ENCODE results near the gene ACOT8.

Gene ACOT8

GRCh38 chr20:45851501-45851900 is 5.7 kb downstream of the ACOT8 start:
- no peak overlapping the region for H3K27ac ChIP-seq
- H3K9ac ChIP-seq = no peak overlapping the region
- TF ChIP-seq, protein P1, sequence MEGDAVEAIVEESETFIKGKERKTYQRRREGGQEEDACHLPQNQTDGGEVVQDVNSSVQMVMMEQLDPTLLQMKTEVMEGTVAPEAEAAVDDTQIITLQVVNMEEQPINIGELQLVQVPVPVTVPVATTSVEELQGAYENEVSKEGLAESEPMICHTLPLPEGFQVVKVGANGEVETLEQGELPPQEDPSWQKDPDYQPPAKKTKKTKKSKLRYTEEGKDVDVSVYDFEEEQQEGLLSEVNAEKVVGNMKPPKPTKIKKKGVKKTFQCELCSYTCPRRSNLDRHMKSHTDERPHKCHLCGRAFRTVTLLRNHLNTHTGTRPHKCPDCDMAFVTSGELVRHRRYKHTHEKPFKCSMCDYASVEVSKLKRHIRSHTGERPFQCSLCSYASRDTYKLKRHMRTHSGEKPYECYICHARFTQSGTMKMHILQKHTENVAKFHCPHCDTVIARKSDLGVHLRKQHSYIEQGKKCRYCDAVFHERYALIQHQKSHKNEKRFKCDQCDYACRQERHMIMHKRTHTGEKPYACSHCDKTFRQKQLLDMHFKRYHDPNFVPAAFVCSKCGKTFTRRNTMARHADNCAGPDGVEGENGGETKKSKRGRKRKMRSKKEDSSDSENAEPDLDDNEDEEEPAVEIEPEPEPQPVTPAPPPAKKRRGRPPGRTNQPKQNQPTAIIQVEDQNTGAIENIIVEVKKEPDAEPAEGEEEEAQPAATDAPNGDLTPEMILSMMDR (conservative IDR thresholded peaks at IDR 0.05; ENCODE audit: low read depth, low read length) = no peak
- no peak overlapping the region for H2AFZ ChIP-seq (ENCODE audit: low read depth)
- H3K27me3 ChIP-seq (ENCODE audit: insufficient read depth, low read depth) = no peaks in the 10 kb centered on the region
- no peaks in the 10 kb centered on the region for H4K20me1 ChIP-seq (ENCODE audit: insufficient read depth)
- H3K79me2 ChIP-seq (ENCODE audit: insufficient read depth, low read depth) = peaks cover 18% of the 10 kb centered on the region
- no peak overlapping the region for H3K4me2 ChIP-seq
- H3K4me3 ChIP-seq (IDR thresholded peaks at IDR 0.05; ENCODE audit: insufficient read depth, low read depth, low read length) = no peak overlapping the region
- H3K36me3 ChIP-seq (ENCODE audit: insufficient read depth) = no peaks in the 10 kb centered on the region
- peaks cover 12% of the 10 kb centered on the region for H3K4me1 ChIP-seq (ENCODE audit: low read depth, poor library complexity, severe bottlenecking)

DNA sequence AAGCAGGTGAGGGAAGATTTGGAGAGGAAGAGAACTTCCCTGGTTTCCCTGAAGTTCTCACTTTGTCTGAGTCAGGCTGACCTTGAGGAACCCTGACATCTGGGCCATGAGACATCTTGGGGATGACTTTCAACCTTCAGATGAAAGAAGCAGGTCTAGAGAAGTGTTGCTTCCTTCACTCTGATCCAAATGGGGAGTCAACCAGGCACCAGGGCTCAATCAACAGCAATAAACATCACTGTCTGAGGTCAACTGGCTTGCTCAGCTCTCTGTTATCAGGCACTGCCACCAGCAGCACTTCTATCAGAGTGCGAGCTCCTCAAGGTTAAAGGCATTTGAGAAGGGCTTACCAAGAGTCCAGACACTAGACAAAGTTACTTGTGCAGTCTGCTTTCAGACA is 6.3 kb downstream of the ACOT8 start:
- Histone ChIP-seq H3K4me2 (no peak overlapping the region), H4K20me1 (ENCODE audit: insufficient read depth) (no peaks in the 10 kb centered on the region), H3K9ac (no peak overlapping the region), H3K27me3 (ENCODE audit: insufficient read depth, low read depth) (no peaks in the 10 kb centered on the region), H2AFZ (ENCODE audit: low read depth) (no peak overlapping the region), H3K79me2 (ENCODE audit: insufficient read depth, low read depth) (peaks cover 12% of the 10 kb centered on the region), H3K27ac (no peak overlapping the region), H3K36me3 (ENCODE audit: insufficient read depth) (no peaks in the 10 kb centered on the region), H3K4me3 (IDR thresholded peaks at IDR 0.05; ENCODE audit: insufficient read depth, low read depth, low read length) (no peak overlapping the region), H3K4me1 (ENCODE audit: low read depth, poor library complexity, severe bottlenecking) (peaks cover 6% of the 10 kb centered on the region)
- TF ChIP-seq, protein P1 (conservative IDR thresholded peaks at IDR 0.05; ENCODE audit: low read depth, low read length) = no peak

DNA sequence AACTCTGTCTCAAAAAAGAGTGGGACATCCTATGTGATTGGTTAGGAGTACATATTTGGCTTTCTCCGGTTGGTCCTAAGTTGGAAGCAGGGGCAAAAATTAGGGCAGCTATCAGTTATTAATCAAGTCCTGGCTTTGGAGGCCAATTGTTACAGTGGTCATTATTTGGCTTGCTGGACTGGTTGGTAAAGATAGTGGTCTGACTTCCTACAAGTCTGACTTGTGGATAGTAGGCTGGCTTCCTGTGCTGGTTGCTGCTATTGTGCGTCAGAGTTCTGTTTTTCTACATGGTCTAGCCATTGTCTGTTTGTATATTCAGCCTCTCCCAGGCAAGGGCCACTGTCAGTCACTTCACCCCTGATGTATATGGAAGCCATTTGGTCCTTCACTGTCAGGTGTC is 7.0 kb downstream of the ACOT8 start:
- no peak overlapping the region for H3K4me3 ChIP-seq (IDR thresholded peaks at IDR 0.05; ENCODE audit: insufficient read depth, low read depth, low read length)
- H3K79me2 ChIP-seq (ENCODE audit: insufficient read depth, low read depth) = peaks cover 8% of the 10 kb centered on the region; the same call in 1 of the 2 replicates
- TF ChIP-seq, protein P1 (conservative IDR thresholded peaks at IDR 0.05; ENCODE audit: low read depth, low read length) = no peak
- no peak overlapping the region for H3K9ac ChIP-seq
- no peaks in the 10 kb centered on the region for H3K27me3 ChIP-seq (ENCODE audit: insufficient read depth, low read depth)
- no peak overlapping the region for H3K27ac ChIP-seq
- H3K36me3 ChIP-seq (ENCODE audit: insufficient read depth) = no peaks in the 10 kb centered on the region
- no peaks in the 10 kb centered on the region for H3K4me1 ChIP-seq (ENCODE audit: low read depth, poor library complexity, severe bottlenecking)
- H4K20me1 ChIP-seq (ENCODE audit: insufficient read depth) = no peaks in the 10 kb centered on the region
- no peak overlapping the region for H2AFZ ChIP-seq (ENCODE audit: low read depth)
- H3K4me2 ChIP-seq = no peak overlapping the region

DNA sequence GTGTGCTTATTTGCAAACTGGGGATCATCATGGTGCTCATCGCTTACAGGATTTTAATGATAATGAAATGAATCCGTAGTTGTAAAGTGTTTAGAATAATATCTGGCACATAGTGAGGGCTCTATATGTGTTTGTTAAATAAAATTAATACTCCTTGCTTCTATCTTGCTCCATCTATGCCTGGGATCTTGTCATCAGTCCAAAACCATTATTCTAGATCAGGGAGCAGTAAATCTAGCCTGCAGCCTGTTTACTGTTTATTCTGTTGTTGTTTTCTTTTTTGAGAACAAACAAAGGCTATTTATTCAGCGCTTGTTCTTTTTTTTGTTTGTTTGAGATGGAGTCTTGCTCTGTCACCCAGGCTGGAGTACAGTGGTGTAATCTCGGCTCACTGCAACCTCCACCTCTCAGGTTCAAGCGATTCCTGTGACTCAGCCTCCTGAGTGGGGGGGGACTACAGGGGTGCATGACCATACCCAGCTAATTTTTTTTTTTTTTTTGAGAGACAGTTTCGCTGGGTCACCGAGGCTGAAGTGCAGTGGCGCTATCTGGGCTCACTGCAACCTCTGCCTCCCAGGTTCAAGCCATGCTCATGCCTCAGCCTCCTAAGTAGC is 8.1 kb downstream of the ACOT8 start:
- Histone ChIP-seq H3K36me3 (ENCODE audit: insufficient read depth) (no peaks in the 10 kb centered on the region), H3K9ac (no peak overlapping the region), H4K20me1 (ENCODE audit: insufficient read depth) (no peaks in the 10 kb centered on the region), H3K4me1 (ENCODE audit: low read depth, poor library complexity, severe bottlenecking) (no peaks in the 10 kb centered on the region), H3K4me2 (no peak overlapping the region), H3K4me3 (IDR thresholded peaks at IDR 0.05; ENCODE audit: insufficient read depth, low read depth, low read length) (no peak overlapping the region), H2AFZ (ENCODE audit: low read depth) (no peak overlapping the region), H3K79me2 (ENCODE audit: insufficient read depth, low read depth) (no peaks in the 10 kb centered on the region), H3K27ac (no peak overlapping the region), H3K27me3 (ENCODE audit: insufficient read depth, low read depth) (no peaks in the 10 kb centered on the region)
- TF ChIP-seq, protein P1 (conservative IDR thresholded peaks at IDR 0.05; ENCODE audit: low read depth, low read length) = no peak

Measured in KMS-11 (cell line).